ENCODE results near the gene DYRK1B. TPM values are rescaled to one million over a fixed set of nuclear protein-coding genes. Genes with fewer than 3 reads are reported as not detected.

Gene DYRK1B
- total RNA-seq, 1 experiment from 2014 or later: 39.5 TPM

DNA sequence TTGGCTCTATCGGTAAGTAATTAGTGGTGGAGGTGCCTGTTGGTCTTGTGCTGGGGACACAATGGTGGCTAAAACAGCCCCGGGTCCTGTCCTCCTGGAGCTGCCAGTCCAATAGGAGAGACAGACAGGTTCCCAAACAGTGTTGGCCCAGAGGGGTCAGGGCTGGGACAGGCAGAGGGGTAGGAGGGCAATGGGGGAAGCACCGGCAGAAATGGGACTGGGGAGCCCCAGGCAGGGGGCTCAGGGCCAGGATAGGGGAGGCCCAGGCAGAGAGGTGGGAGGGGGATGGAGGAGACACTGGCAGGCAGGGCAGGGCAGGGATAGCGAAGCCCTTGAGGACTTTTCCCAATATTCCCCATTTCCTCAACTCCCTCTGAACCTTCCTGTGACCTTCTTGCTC is 14.4 kb upstream of the DYRK1B start:
- H3K9me3 ChIP-seq (ENCODE audit: insufficient read depth, low read depth): no peaks in the 10 kb centered on the region
- H3K36me3 ChIP-seq (ENCODE audit: low read depth): no peaks in the 10 kb centered on the region
- intact Hi-C loops (cut with micrococcal nuclease; ENCODE audit: unreplicated experiment): no loop called here
- POLR2A ChIA-PET (ENCODE audit: unreplicated experiment): no interaction called here
- H3F3A ChIP-seq (ENCODE audit: insufficient read depth, low read depth): 0 out of 2 replicates have a peak, but pooled peaks cover 3% of the 10 kb centered on the region
- no peaks in the 10 kb centered on the region for H3K9me2 ChIP-seq (ENCODE audit: insufficient read depth)
- no peak overlapping the region for H3K4me3 ChIP-seq
- no TSS peak for BruUV-seq (replicated peaks)
- no peaks in the 10 kb centered on the region for H3K27me3 ChIP-seq (ENCODE audit: insufficient read depth, low read depth)
- H3K4me2 ChIP-seq: no peak overlapping the region
- DNase-seq: no peak
- H4K20me1 ChIP-seq (ENCODE audit: insufficient read depth): peaks cover 20% of the 10 kb centered on the region
- no peak overlapping the region for H2AFZ ChIP-seq
- CTCF ChIA-PET: no interaction called here
- peaks cover 27% of the 10 kb centered on the region for H3K79me2 ChIP-seq (ENCODE audit: low read depth)
- no peak overlapping the region for H3K27ac ChIP-seq
- TF ChIP-seq EZH2 (IDR thresholded peaks at IDR 0.05; ENCODE audit: low read depth): no peak
- TF ChIP-seq, protein P1, sequence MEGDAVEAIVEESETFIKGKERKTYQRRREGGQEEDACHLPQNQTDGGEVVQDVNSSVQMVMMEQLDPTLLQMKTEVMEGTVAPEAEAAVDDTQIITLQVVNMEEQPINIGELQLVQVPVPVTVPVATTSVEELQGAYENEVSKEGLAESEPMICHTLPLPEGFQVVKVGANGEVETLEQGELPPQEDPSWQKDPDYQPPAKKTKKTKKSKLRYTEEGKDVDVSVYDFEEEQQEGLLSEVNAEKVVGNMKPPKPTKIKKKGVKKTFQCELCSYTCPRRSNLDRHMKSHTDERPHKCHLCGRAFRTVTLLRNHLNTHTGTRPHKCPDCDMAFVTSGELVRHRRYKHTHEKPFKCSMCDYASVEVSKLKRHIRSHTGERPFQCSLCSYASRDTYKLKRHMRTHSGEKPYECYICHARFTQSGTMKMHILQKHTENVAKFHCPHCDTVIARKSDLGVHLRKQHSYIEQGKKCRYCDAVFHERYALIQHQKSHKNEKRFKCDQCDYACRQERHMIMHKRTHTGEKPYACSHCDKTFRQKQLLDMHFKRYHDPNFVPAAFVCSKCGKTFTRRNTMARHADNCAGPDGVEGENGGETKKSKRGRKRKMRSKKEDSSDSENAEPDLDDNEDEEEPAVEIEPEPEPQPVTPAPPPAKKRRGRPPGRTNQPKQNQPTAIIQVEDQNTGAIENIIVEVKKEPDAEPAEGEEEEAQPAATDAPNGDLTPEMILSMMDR (conservative IDR thresholded peaks at IDR 0.05): no peak
- peaks cover 23% of the 10 kb centered on the region for H3K4me1 ChIP-seq (replicated peaks; ENCODE audit: insufficient read depth)

DNA sequence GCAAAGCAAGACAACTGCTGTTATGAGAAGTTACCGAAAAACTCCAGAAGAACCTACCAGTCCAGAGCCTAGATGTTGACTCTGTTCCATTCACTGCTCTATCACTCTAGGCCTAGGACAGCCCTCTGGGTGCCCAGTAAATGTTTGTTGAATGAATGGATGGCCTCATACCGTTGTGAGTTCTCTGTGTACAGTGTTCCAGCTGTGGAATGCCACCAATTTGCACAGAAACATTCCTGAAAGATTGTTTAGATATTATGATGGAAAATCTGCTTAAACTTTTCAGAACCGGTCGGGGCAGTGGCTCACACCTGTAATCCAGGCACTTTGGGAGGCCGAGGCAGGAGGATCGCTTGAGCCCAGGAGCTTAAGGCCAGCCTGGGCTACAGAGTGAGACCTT is 13.6 kb upstream of the DYRK1B start:
- Histone ChIP-seq H3K36me3 (ENCODE audit: low read depth) (no peaks in the 10 kb centered on the region; the same call in 1 of the 2 replicates), H3K27me3 (ENCODE audit: insufficient read depth, low read depth) (no peaks in the 10 kb centered on the region), H4K20me1 (ENCODE audit: insufficient read depth) (peaks cover 29% of the 10 kb centered on the region), H3K4me1 (replicated peaks; ENCODE audit: insufficient read depth) (peaks cover 23% of the 10 kb centered on the region), H3K27ac (no peak overlapping the region), H2AFZ (no peak overlapping the region), H3F3A (ENCODE audit: insufficient read depth, low read depth) (0 out of 2 replicates have a peak, but pooled peaks cover 3% of the 10 kb centered on the region), H3K9me3 (ENCODE audit: insufficient read depth, low read depth) (no peaks in the 10 kb centered on the region), H3K9me2 (ENCODE audit: insufficient read depth) (no peaks in the 10 kb centered on the region), H3K4me2 (no peak overlapping the region), H3K4me3 (no peak overlapping the region), H3K79me2 (ENCODE audit: low read depth) (peaks cover 36% of the 10 kb centered on the region)
- intact Hi-C loops (cut with micrococcal nuclease; ENCODE audit: unreplicated experiment): no loop called here
- DNase-seq: no peak
- no TSS peak for BruUV-seq (replicated peaks)
- POLR2A ChIA-PET (ENCODE audit: unreplicated experiment): interaction anchor here (1.3 kb wide), 1 partner anchor 123 kb away, joined by 6 read pairs; the partner anchor contains the start of gene PSMC4
- TF ChIP-seq EZH2 (IDR thresholded peaks at IDR 0.05; ENCODE audit: low read depth): no peak
- TF ChIP-seq, protein P1 (conservative IDR thresholded peaks at IDR 0.05): no peak
- CTCF ChIA-PET: interaction anchor here (1.7 kb wide), 1 partner anchor 123 kb away, joined by 5 read pairs; no protein-coding TSS in a partner anchor

DNA sequence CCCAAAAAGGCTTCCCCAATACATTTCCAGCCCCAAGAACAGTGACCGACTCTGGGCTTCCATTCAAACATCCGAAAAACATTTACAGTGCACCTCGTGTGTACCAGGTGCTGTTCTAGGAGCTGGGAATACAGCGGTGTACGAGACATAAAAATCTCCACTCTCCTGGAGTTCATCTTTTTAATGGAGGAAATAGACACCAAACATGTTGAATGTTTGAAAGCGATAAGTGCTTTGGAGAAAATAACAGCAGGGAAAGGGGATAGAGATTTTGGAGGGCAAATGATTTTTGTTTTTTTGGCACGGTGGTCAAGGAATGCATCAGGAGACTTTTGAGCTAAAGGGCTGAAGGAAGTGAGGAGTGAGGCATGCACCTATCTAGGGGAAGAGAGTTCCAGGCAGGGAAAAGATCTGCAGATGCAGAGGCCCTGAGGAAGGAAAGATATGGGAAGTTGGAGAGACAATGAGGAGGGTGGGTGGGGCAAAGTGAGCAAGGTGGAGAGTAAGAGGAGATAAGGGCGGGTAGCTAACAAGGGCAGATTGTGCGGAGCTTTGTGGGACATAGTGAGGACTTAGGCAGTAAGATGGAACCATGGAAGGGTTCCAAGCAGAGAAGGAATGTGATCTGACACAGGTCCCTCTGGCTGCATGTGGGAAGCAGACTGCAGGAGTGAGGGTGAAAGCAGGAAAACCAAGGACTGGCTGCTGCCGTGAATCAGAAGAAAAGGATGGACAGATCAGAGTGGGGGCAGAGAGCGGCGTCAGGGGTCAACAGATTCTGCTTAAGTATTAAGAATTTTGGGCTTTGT is 12.9 kb upstream of the DYRK1B start:
- TF ChIP-seq EZH2 (IDR thresholded peaks at IDR 0.05; ENCODE audit: low read depth): no peak
- TF ChIP-seq, protein P1 (conservative IDR thresholded peaks at IDR 0.05): no peak
- H2AFZ ChIP-seq: peak overlapping the region; percentile 93
- DNase-seq: no peak
- no peaks in the 10 kb centered on the region; the same call in 1 of the 2 replicates for H3K36me3 ChIP-seq (ENCODE audit: low read depth)
- H3K4me2 ChIP-seq: peak overlapping the region; percentile 74
- ChIA-PET CTCF (interaction anchor here (0.6 to 1.7 kb wide), 3 partner anchors 13 to 173 kb away, joined by 3 to 5 read pairs (median 3); partner anchors contain the start of gene DYRK1B), POLR2A (ENCODE audit: unreplicated experiment) (interaction anchor here (0.5 to 1.3 kb wide), 4 partner anchors 14 to 647 kb away, joined by 4 to 6 read pairs (median 6); partner anchors contain the start of gene PSMC4)
- H3K27ac ChIP-seq: no peak overlapping the region
- TSS peak; percentile 96 for BruUV-seq (replicated peaks)
- H3K4me3 ChIP-seq: peak overlapping the region; percentile 96
- no peaks in the 10 kb centered on the region for H3K9me3 ChIP-seq (ENCODE audit: insufficient read depth, low read depth)
- intact Hi-C loops (cut with micrococcal nuclease; ENCODE audit: unreplicated experiment): loop anchor here (1.0 kb wide), 1 partner anchor 124 kb away; the partner anchor contains the start of gene PSMC4
- H4K20me1 ChIP-seq (ENCODE audit: insufficient read depth): peaks cover 35% of the 10 kb centered on the region
- H3K79me2 ChIP-seq (ENCODE audit: low read depth): peaks cover 42% of the 10 kb centered on the region
- peaks cover 23% of the 10 kb centered on the region for H3K4me1 ChIP-seq (replicated peaks; ENCODE audit: insufficient read depth)
- H3K27me3 ChIP-seq (ENCODE audit: insufficient read depth, low read depth): no peaks in the 10 kb centered on the region
- no peaks in the 10 kb centered on the region for H3K9me2 ChIP-seq (ENCODE audit: insufficient read depth)
- 0 out of 2 replicates have a peak, but pooled peaks cover 3% of the 10 kb centered on the region for H3F3A ChIP-seq (ENCODE audit: insufficient read depth, low read depth)

Measured in PC-9 (cell line).